ENCODE measurements around the gene ZNF474.

GRCh38 chr5:122172207-122172606 is 42.9 kb downstream of the ZNF474 start:
- TF ChIP-seq CTCF (IDR thresholded peaks at IDR 0.05; ENCODE audit: low read depth, low read length) (no peak), MAX (IDR thresholded peaks at IDR 0.05; ENCODE audit: low read depth, low read length) (no peak), POLR2A (IDR thresholded peaks at IDR 0.05; ENCODE audit: extremely low read depth, insufficient read length) (no peak), MYC (IDR thresholded peaks at IDR 0.05; ENCODE audit: low read depth, low read length) (no peak)
